ENCODE results near the gene POU6F2.
"Not testable (repeated sequence)": the region's sequence is repeated elsewhere in the genome, so short reads cannot be mapped to it uniquely, and the experiment has no call there.

Gene POU6F2, protein sequence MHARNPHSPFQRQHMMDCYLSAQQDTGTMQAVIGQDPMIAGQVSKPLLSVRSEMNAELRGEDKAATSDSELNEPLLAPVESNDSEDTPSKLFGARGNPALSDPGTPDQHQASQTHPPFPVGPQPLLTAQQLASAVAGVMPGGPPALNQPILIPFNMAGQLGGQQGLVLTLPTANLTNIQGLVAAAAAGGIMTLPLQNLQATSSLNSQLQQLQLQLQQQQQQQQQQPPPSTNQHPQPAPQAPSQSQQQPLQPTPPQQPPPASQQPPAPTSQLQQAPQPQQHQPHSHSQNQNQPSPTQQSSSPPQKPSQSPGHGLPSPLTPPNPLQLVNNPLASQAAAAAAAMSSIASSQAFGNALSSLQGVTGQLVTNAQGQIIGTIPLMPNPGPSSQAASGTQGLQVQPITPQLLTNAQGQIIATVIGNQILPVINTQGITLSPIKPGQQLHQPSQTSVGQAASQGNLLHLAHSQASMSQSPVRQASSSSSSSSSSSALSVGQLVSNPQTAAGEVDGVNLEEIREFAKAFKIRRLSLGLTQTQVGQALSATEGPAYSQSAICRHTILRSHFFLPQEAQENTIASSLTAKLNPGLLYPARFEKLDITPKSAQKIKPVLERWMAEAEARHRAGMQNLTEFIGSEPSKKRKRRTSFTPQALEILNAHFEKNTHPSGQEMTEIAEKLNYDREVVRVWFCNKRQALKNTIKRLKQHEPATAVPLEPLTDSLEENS

DNA sequence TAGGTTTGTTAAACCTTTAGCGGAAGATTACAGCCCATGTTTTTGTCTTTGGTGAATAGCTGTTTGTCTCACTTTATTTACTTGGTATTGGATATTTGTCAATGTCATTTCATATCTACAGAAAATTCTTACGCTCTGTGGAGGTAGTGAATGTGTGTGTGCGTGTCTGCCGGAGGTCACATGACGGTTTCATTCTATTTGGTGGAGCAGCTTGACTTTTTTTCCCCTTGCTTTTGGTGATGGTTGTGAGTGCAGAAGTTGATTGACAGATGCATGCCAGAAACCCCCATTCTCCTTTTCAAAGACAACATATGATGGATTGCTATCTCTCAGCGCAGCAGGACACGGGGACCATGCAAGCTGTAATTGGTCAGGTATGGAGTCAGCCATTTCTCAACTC is at the start of gene POU6F2:
TSS of gene POU6F2 (plus strand) at position 225 of the 400 bp plus-strand sequence. CDS start at position 270, 45 bp downstream.
- DNase-seq (ENCODE audit: low read depth, low spot score) = no peak

DNA sequence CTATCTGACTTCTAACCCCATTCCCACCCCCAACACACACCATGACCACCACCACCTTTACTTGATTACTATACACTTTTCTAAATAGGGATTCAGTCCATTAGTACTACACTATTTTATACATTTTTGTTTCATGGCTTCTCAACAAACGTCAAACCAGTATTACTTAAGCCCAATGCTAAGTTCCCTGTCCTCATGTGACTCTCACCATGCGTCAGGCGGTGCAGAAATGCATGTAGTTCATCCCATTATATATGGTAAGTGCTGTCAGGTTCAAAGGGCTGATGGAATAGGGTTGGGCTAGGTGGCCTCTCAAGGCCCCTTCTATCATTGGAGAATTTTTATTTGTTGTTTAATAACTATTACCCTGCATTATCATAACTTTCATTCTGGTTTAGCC is 49.2 kb upstream of the POU6F2 start:
- no peak for DNase-seq (ENCODE audit: low read depth, low spot score)

DNA sequence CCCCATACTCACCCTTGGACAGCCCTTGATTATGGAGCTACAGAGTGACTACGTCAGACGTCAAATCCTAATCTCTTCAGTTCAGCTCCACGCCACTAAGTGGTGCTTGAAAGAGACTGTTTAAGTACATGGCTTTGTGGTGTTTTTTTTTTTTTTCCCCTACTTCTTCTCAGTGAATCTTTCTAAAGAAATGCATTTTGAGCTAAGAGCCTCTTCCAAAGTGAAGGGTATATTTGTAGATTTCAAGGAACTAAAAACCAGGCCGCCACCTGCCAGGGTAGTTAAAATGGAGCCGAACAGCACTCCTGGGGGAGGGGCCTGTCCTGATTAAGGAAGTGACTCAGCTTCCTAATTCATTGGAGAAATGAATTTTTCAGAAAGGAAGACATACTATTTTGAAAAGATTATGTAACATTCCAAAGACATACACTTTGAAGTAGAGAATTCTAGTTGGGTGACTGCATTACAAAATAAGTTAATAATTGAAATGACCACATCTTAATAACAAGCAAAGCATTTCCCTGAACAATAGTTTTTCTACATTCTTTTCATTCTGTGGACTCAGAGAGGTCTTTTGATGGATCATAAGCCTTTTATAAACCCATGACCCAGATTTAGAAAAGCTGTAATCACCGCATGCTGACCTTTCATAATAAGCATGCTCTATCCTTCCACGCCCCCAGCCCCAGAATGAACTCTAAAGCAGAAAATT is 48.1 kb upstream of the POU6F2 start:
- no peak for DNase-seq (ENCODE audit: low read depth, low spot score)

DNA sequence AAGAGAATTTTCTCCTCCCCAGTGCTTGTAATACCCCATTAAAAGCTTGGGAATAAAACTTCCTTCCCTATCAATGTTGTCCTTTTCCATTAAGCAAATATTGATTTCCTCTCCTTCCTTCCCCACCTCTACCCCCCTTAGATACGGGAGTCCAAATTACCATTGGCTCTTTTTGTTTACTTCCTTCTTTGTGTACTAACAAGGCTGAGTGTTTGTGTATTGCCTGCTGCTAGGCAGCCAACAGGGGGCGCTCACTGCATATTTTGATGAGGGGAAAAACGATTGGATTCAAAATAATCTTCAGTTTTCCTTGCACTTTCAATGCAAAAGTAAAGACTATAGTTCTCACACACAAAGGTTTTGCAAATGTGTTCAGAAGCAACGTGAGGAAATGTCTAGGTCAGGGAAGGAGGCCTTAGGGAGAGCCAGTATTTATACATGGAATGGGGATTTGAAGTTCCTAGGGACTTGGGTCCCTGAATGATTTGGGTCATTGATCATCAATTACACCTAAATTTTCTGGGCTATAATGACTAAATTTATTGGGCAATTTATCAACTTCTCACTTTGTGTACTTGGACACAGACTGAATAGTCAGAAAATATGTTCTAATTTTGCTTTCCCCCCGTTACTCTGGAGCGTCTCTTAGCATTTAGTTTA is 45.1 kb upstream of the POU6F2 start:
- peak; percentile 12 for DNase-seq (ENCODE audit: low read depth, low spot score)

DNA sequence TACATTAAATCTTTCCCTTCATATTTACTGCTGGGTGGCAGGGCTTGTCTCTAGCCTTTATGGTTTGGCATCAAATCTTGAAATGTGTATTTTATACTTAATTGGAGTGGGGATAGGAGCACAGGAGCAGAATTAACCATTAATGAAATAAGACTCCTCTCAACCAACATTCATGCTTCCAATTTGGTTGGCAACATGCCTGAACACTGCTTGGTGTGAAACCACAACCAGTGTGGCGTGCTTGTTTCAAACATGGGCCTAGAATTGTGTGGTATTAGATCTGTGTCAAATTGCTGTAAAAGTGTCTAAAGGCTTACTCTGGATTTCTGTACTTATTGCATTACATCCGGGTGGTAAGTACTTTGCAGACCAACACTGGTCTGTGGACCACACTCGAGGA is 43.7 kb upstream of the POU6F2 start:
- no peak for DNase-seq (ENCODE audit: low read depth, low spot score)

DNA sequence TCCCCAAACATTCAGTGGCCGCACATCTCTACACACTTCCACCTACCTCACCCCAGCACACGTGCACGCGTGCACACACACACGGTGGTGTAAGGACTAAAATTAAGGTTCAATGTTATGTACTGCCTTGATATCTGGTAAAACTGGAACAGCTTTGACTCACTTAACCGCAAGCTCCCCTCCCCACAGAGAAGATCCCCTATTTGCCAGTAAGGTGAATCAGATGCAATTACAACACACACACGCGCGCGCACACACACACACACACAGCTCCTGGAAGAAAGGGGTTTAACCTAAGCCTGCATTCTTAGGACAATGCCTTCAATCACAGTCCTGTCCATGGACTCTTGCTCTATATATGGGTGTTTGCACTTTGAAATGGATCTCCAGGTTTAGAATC is 43.2 kb upstream of the POU6F2 start:
- DNase-seq (ENCODE audit: low read depth, low spot score) = no peak

DNA sequence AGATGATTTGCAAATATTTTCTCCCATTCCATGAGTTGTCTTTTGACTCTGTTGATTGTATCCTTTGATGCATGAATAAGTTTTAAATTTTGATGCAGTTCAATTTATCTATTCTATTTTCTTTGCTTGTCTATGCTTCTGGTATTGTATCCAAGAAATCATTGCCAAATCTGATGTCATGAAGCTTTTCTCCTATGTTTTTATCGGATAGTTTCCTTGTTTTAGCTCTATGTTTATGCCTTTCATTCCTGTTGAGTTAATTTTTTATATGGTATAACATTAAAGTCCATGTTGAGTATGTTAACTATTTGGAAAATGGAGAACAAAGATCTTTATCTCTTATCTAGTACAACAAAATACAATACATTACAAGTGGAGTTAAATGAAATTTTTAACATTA is 41.1 kb upstream of the POU6F2 start:
- no peak for DNase-seq (ENCODE audit: low read depth, low spot score)

DNA sequence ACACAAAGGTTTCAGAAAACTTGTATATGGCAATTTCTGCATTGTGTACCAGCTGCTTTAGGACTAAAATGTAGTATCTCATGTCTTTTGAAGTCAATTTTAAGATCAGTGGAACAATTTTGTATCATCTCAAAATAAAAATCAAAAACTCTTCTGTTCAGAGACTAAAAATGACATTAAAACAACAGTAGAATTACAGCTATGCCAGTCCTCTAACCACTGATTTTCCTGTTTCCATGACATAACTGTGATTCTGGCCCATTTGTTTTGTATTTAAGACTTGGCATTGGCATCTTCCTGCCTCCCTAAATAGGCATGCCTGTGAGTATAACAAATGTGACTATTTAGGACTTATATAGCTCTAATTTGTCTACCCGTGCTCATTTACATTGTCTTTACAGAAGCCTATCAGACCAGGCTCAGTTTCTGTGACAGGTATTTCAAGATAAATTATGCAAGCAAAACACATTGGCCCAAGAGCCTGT is 39.7 kb upstream of the POU6F2 start:
- no peak for DNase-seq (ENCODE audit: low read depth, low spot score)

DNA sequence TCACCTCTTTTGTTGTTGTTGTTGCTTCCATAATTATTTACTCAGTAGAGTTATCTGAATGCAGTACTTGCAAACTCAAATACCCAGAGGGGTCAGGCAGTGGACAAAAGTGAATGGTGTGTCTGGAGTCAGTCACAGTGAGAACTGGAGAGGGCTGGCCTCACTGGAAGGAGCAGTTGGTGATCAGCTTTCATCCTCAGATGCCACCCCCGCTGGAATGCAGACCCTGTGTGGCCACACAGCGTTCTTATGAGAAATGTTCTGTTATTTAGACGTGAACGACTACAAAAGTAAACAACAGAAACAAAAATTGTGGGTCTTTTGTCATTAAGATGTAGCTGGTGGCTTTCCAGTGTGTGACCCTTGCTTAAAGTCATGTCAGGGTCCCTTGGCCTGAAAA is 39.1 kb upstream of the POU6F2 start:
- no peak for DNase-seq (ENCODE audit: low read depth, low spot score)

DNA sequence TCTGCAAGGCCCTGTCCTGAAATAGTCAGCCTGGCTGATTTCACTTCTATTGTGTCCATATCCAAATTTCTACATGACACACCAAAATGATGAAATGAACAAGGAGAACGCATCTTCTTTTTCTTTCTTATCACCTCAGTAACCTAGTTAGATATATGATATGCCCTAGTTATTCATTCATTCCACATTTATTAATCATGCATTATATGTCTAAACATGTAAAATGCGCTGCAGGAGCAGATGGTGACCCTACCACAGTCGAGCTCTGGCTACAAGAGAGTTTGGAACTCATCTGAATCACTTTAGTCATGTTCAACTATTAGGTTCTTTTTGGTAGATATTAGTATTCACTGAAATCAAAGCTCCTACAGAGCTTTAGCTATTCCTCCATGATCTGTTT is 36.9 kb upstream of the POU6F2 start:
- DNase-seq (ENCODE audit: low read depth, low spot score) = no peak

DNA sequence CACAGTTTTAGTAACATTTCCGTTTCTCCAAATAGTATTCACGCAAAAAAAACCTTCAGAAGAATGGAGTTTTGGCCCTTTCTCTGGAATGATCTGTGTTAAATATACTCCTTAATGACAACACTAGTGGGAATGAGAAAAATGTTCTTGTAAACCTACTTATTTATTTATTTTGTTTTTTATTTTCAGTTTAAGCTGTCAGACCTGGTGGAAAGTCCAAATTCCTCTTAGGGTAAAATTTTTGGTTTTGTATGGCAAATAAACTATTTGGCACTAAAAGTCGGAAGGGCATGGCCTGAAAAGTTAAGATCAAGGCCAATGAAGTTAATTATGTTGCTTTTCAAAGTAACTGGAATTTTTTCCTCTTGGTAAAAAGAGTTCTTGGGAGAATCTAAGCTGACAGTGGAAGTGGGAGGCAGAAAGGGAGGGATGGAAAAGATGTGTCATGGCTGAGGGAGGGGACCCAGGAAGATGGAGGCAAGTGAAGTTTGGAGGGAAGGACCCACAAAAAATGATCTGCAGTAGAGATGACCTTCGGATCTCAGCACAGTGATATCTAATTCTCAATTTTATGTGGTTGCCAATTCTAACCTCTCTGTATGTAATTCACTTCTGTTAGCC is 35.2 kb upstream of the POU6F2 start:
- no peak for DNase-seq (ENCODE audit: low read depth, low spot score)

DNA sequence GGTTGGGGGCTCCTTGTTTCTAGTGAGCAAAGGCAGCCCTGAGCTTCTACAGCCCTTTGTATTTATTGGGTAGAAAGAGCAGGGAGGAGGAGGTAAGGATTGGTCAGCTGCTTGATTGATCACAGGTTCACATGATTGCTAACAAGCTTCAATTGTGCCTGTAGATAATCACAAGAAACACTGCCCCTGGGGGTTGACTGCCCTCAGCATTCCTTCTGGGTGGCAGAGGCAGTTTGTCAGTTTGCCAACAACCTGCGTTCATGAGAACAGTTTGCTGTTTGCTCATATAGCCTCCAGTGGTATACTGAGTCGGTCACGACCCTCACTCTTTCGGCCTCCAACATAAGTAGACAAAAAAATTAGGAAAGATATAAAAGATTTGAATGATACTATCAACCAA is 30.2 kb upstream of the POU6F2 start:
- not testable (repeated sequence) for DNase-seq (ENCODE audit: low read depth, low spot score)

DNA sequence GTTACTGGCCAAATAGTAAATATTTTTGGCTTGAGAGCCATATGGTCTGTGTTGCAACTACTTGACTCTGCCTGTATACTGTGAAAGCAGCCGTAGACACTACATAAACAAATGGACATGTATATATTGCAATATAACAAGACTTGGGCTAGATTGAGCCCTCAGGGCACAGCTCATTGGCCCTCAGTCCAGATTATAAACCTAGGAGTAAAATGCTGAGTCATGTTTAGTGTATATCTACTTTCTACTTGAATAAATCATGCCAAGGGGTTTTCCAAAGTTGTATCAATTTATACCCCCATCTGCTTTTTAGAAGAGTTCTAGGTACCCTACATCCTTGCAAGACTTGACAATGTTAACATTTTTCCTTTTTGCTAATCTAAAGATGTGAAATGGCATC is 27.4 kb upstream of the POU6F2 start:
- no peak for DNase-seq (ENCODE audit: low read depth, low spot score)

DNA sequence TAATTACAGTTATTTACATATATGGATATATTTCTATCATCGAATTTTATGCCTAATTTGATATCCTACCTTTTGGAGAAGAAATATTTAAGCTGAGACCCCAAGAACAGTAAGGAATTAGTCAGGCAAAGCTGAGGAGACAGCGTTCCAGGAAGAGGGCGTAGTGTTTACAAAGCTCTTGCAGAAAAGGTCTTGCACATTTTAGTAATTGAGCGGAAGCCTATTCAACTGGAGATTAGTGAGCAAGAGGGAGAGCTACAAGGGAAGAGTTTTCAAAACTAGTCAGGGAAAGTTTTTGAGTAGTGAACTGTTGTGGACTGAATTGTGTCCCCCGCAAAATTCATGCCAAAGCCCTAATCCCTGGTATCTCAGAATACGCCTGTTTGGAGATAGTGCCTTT is 26.5 kb upstream of the POU6F2 start:
- DNase-seq (ENCODE audit: low read depth, low spot score) = no peak

DNA sequence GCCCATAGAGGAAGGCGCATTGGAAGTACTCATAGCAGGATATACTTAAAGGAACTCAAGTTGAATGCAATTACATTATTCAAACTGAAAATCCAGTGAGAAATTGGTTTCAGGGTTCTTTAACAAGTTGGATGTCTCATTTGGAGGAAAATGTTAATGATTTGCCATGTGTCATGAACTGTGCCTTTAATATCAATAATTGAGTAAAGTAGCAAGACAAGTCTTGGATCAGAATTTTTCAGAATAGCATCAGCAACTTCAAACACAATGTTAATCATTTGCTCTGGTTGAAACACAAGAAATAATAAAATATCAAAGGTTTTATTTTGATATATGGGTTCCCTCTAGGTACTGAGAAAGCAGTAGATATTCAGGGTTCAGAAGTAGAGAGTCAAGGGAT is 24.5 kb upstream of the POU6F2 start:
- DNase-seq (ENCODE audit: low read depth, low spot score) = no peak

DNA sequence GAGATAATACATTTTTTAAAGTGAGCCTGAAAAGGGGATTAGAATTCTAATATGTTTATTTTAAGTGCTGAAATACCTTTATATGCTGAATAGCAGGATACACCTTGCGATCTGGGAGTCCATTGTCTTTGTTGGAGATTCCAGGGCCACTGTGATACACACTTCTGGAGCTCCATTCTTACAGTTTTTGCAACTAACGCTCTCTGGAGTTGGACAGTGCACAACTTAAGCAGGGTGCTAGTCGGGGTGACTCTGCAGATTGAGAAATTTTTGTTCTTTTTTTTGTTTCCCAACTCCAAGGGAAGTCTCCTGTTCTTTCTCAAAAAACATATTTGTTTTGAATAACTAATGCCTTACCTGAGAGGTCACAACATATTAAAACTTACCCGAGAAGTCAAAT is 23.7 kb upstream of the POU6F2 start:
- no peak for DNase-seq (ENCODE audit: low read depth, low spot score)

DNA sequence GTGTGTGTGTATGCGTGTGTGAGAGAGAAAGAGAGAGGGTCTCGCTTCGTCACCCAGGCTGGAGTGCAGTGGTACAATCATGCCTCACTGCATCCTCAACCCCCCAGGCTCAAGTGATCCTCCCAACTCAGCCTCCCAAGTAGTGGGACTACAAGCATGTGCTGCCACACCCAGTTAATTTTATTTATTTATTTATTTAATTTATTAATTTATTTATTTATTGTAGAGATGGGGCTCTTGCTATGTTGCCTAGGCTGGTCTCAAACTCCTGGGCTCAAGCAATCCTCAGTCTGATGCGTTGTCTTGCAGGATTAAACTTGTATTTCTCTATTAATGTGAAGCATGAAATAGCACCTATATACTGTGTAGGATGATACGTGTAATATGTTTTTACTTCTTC is 21.8 kb upstream of the POU6F2 start:
- DNase-seq (ENCODE audit: low read depth, low spot score) = no peak

DNA sequence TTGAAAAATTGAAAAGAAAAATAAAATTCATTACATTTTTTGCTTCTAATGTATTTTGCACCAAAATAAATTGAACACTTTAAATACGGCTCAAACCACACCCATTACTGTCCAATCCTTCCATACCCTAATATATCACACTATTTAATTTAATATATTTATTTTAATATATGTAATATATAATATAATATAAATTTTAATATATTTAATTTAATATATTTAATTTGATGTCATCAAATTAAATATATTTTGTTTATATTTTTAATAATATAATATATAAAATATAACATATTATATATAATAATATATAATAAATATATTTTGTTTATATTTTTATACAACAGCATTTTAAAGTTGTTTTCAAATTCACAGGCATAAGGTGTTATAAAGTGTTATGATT is 15.7 kb upstream of the POU6F2 start:
- no peak for DNase-seq (ENCODE audit: low read depth, low spot score)

DNA sequence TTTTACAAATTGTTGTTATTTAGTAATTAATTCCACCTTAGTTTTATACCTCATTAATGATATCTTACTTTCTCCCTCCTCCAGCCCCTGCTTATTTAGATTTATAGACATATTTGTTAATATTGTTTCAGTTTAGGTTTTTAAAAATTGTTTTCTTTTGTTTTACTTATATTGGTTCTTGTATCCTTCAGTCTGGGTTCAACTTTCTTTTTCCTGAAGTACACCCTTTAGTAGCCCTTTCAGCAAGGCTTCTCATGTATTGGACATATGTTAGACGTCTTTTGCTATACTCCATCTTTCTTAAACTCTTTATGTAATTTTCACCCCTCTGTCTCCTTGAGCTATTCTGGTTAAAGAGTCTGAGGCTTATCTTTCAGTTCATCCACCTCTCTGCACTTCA is 12.8 kb upstream of the POU6F2 start:
- DNase-seq (ENCODE audit: low read depth, low spot score) = no peak

DNA sequence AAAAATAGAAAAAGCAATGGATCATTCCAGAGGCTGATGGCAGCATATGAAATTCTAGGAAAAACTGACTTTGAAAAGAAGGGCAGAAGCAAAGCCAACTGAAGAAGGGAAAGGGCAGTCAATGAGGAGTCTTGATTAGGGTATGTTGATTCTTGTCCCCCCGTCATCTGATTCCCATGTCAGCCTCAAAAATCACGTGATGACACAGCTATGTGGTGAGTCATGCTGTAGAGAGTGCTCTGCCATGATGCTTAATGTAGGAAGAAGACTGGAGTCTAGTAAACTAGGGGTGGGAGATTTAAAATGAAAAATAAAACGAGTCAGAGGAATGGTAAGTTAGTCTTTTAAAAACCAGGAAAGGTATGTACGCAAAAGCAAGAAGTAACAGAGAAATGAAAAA is 3.9 kb upstream of the POU6F2 start:
- DNase-seq (ENCODE audit: low read depth, low spot score) = no peak

DNA sequence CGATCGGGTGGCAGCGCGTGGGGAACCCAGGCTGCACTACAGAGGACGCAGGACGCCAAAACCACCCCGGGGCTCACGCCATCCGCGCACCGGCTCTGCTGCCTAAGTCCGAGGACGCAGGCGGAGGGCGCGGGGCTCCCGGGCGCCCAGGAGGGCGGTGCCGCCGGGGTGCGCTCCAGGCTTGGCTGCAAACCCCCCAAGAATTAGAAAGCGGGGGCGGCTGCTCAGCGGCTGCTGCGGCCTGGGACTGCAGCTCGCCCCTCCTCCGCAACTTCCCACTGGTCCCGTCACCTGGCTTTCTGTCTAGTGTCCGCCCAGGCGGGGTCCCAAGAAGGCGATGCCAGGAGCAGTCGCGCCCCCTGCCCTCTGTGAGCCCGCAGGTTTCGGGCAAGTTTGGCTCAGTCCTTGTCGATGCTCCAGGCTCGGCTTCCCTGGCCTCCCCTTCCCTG is 1.7 kb upstream of the POU6F2 start:
- no peak for DNase-seq (ENCODE audit: low read depth, low spot score)
